D341Med (cell line): ENCODE results near the gene TRPM4.
"Not testable (repeated sequence)": the region's sequence is repeated elsewhere in the genome, so short reads cannot be mapped to it uniquely, and the experiment has no call there.

Experiments
- DNase-seq: peaks from one replicate; pipeline ENCODE4 v3.0.0; 2012; ENCODE audit warnings: low spot score

TRPM4 gene

GRCh38 chr19:49151267-49152118 lies 6.1 kb upstream of the TRPM4 start:
- peak; percentile 91 for DNase-seq

DNA sequence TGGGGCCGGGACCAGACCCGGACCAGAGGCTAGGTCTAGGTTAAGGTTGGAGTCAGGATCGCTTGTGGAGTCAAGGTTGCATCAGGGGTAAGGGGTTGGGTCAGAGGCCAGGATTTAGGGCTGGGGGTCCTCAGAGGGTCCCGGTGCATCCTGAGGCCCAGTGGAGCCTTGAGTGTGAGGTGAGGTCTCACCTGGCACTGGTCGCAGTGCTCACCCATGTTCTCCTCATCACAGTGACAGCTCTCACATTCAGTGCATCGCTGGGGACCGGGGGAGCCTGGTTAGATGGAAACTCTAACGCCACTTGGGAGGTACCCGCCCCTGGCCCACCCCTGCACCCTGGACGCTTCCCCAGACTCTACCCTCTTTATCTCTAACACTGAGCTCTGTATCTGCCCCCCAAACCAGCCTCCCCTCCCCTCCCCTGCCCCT lies 5.5 kb upstream of the TRPM4 start:
- no peak for DNase-seq

GRCh38 chr19:49153167-49153809 lies 4.3 kb upstream of the TRPM4 start:
- DNase-seq: no peak

- DNase-seq: no peak
Measured at GRCh38 chr19:49154279-49154678, 3.3 kb upstream of the TRPM4 start.

DNA sequence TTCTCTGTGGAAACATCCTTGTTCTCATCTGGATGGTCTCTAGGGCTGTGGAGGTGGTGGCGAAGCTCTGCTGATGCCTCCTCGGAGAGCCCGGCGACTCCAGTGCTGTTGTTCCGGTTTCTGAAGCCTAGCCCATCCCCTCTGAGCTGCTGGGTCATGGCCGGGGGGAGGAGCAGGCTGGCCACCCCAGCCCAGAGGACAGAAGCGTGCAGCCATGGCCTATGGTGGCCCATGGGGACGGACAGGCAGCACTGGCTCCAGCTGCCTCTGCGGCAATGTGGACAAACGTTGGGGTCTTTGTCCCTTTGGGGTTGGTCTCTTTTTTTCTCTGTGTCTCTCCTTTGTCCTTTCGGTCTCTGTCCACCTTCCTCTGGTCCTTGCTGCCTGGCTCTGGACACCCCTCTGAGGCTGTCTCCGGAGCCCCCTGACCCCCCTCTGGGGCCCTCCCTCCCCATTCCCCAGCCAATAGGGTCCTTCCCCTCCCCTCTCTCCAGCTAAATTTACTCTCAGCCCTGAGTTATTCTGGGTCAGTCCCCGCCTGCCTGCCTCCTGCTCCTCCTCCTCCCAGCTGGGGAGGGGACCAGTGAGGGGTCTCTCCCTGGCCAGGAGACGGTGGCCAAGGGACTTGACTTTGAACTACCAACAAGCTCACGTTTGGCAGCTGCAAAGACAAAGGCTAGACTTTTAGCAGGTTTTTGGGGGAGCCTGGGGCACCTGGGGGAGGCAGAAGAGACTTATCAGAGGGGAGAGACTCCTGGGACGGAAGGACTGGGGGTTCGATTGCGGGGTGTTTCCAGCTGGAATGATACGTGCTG lies 2.4 kb upstream of the TRPM4 start, which contains the start of gene HRC:
Gene HRC, minus strand, starts transcription at position 392 of the 815 bp plus-strand sequence. Its CDS starts 159 bp downstream, at position 233.
- no peak for DNase-seq

- no peak for DNase-seq
Measured at GRCh38 chr19:49155820-49156346, 1.7 kb upstream of the TRPM4 start.

GRCh38 chr19:49160450-49161189 lies 3.0 kb downstream of the TRPM4 start:
- peak; percentile 18 for DNase-seq

- no peak for DNase-seq
Measured at GRCh38 chr19:49161987-49162386, 4.4 kb downstream of the TRPM4 start.

GRCh38 chr19:49165111-49165750 lies 7.6 kb downstream of the TRPM4 start:
- DNase-seq: no peak

- peak; percentile 26 for DNase-seq
Measured at GRCh38 chr19:49165865-49166301, 8.3 kb downstream of the TRPM4 start.

DNA sequence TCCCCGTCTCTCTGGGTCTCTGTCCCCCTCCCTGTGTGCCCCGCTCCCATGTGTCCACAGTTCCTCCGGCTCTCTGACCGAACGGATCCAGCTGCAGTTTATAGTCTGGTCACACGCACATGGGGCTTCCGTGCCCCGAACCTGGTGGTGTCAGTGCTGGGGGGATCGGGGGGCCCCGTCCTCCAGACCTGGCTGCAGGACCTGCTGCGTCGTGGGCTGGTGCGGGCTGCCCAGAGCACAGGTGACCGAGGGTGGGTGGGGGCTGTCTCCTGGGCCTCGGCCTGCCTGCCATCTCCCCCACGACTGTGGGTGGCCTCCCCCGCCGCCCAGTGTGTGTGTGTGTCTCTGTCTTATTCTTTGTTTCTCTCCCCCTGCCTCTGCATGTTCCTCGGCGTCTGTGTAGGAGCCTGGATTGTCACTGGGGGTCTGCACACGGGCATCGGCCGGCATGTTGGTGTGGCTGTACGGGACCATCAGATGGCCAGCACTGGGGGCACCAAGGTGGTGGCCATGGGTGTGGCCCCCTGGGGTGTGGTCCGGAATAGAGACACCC lies 10.3 kb downstream of the TRPM4 start:
- DNase-seq: no peak

DNA sequence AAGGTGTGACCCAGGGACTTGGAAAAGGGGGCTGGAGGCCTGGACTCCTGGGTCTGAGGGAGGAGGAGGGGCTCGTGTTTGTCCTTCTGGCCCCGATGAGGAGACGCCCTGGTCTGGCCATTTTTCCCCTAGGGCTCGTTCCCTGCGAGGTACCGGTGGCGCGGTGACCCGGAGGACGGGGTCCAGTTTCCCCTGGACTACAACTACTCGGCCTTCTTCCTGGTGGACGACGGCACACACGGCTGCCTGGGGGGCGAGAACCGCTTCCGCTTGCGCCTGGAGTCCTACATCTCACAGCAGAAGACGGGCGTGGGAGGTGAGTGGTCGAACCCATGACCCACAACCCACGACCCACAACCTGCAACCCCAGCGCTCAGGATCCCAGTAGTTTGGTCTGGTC lies 10.8 kb downstream of the TRPM4 start:
- no peak for DNase-seq

- no peak for DNase-seq
Measured at GRCh38 chr19:49173198-49173597, 15.6 kb downstream of the TRPM4 start.

DNA sequence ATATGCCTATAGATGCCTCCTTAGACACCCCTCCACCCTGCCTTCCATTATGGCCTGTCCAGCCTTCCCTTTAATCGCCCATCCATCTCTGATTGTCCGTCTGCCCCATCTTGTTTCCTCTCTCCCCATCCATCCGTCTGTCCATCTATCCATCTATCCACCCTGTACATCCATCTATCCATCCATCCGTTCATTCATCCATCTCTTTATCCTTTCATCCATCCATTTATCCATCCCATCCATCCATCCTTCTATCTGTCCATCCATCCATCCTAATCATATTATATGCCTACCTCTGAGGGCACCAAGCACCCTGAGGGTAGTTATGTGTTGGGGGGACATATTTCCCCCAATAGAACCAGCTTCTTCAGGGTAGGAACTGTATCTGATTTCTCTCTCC lies 23.1 kb downstream of the TRPM4 start:
- DNase-seq: no peak

DNA sequence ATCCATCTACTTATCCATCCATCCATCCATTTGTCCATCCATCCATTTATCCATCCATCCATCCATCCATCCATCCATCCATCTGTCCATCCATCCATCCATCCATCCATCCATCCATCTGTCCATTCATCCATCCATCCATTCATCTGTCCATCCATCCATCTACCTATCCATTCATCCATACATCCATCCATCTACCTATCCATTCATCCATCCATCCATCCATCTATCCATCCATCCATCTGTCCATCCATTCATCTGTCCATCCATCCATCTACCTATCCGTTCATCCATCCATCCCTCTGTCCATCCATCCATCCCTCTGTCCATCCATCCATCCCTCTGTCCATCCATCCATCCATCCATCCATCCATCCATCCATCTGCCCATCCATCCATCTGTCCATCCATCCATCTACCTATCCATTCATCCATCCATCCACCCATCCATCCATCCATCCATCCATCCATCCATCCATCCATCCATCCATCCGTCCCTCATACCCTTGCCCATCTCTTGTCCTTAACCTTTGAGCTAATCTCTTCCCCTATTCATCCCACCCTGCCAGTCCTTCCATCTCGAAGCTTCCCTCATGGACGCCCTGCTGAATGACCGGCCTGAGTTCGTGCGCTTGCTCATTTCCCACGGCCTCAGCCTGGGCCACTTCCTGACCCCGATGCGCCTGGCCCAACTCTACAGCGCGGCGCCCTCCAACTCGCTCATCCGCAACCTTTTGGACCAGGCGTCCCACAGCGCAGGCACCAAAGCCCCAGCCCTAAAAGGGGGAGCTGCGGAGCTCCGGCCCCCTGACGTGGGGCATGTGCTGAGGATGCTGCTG lies 24.6 kb downstream of the TRPM4 start:
- DNase-seq: not testable (repeated sequence)

DNA sequence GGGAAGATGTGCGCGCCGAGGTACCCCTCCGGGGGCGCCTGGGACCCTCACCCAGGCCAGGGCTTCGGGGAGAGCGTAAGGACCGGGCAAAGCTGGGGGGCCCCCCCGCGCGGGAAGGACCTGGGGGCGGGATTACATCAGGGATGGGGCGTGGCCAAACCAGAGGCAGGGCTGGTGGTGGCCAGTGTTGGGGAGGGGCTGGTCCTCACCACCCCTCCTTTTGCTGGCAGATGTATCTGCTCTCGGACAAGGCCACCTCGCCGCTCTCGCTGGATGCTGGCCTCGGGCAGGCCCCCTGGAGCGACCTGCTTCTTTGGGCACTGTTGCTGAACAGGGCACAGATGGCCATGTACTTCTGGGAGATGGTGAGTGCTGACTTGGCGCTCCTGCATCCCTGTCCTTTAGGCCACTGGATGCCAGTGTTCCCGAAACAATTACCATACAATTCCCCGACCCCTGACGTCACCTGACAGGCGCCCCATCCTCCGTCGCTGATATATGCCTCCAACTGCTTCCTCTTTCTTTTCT lies 25.3 kb downstream of the TRPM4 start:
- DNase-seq: peak; percentile 38

GRCh38 chr19:49186108-49186507 lies 28.5 kb downstream of the TRPM4 start:
- DNase-seq: no peak

DNA sequence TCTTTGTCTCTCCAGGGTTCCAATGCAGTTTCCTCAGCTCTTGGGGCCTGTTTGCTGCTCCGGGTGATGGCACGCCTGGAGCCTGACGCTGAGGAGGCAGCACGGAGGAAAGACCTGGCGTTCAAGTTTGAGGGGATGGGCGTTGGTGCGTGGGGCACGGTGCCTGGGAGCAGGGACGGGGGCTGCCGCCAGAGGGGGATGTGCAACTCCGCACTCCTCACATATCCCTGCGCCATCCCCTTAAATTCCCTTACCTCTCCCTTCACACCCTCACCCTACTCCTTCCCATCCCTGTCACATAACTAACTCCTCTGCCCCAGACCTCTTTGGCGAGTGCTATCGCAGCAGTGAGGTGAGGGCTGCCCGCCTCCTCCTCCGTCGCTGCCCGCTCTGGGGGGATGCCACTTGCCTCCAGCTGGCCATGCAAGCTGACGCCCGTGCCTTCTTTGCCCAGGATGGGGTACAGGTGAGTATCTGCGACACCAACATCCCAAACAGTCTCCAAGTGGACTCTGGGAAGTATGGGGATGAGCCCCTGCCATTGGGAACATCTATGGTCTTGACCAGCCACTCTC lies 31.1 kb downstream of the TRPM4 start:
- no peak for DNase-seq

- no peak for DNase-seq
Measured at GRCh38 chr19:49189259-49189658, 31.7 kb downstream of the TRPM4 start.
